OCI-LY1 (cell line): ENCODE measurements around the gene FREY1.

Experiments
- H2AFZ ChIP-seq: fragments of 200-600 bp; sonication (generic), shearing (Covaris generic); 2 replicates; pipeline ENCODE4 v1.6.0; 2014; ENCODE audit warnings: antibody characterized with exemption, mild to moderate bottlenecking, low read length
- H3F3A ChIP-seq: fragments of 200-600 bp; sonication (generic), shearing (Covaris generic); 2 replicates; pipeline ENCODE4 v1.6.0; 2014; ENCODE audit warnings: mild to moderate bottlenecking, antibody characterized with exemption, low read length, moderate library complexity; ENCODE audit not compliant: insufficient read depth
- H3K27ac ChIP-seq: fragments of 200-600 bp; sonication (generic); 2 replicates; pipeline ENCODE4 v1.5.1; 2014; ENCODE audit warnings: low read length, mixed run types, mild to moderate bottlenecking, low read depth; ENCODE audit not compliant: poor library complexity, severe bottlenecking
- H3K27me3 ChIP-seq: fragments of 200-600 bp; sonication (generic); 2 replicates; pipeline ENCODE4 v1.6.0; 2014; ENCODE audit warnings: antibody characterized with exemption, mild to moderate bottlenecking, low read length, moderate library complexity; ENCODE audit not compliant: insufficient read depth
- H3K36me3 ChIP-seq: fragments of 200-600 bp; sonication (generic); 2 replicates; pipeline ENCODE4 v1.6.1; 2014; ENCODE audit warnings: mild to moderate bottlenecking, antibody characterized with exemption, low read length, moderate library complexity, mixed read lengths; ENCODE audit not compliant: insufficient read depth
- H3K4me1 ChIP-seq: fragments of 200-600 bp; sonication (generic); 2 replicates; pipeline ENCODE4 v1.5.1; 2014; ENCODE audit warnings: mild to moderate bottlenecking, low read length, moderate library complexity; ENCODE audit not compliant: insufficient read depth, severe bottlenecking
- H3K4me2 ChIP-seq: fragments of 200-600 bp; sonication (generic), shearing (Covaris generic); 2 replicates; pipeline ENCODE4 v1.6.1; 2014; ENCODE audit warnings: low read length
- H3K4me3 ChIP-seq: fragments of 200-600 bp; sonication (generic); 2 replicates; pipeline ENCODE4 v1.5.1; 2014; ENCODE audit warnings: low read length, low read depth, mild to moderate bottlenecking, mixed read lengths; ENCODE audit not compliant: poor library complexity, severe bottlenecking
- H3K79me2 ChIP-seq: fragments of 200-600 bp; shearing (Covaris generic); 2 replicates; pipeline ENCODE4 v1.6.1; 2016; ENCODE audit warnings: mixed run types, low read length, mixed read lengths; ENCODE audit not compliant: insufficient read depth
- H3K9ac ChIP-seq: fragments of 200-600 bp; sonication (generic), shearing (Covaris generic); 2 replicates; pipeline ENCODE4 v1.6.1; 2014; ENCODE audit warnings: mild to moderate bottlenecking, low read length, mixed read lengths
- H3K9me2 ChIP-seq: fragments of 200-600 bp; sonication (generic), shearing (Covaris generic); 2 replicates; pipeline ENCODE4 v1.6.1; 2014; ENCODE audit warnings: low read depth, mild to moderate bottlenecking, low read length, mixed read lengths
- H3K9me3 ChIP-seq: fragments of 200-600 bp; shearing (Covaris generic); 2 replicates; pipeline ENCODE4 v1.6.1; 2014; ENCODE audit warnings: low read length, mixed read lengths
- H4K20me1 ChIP-seq: fragments of 200-600 bp; sonication (generic), shearing (Covaris generic); 2 replicates; pipeline ENCODE4 v1.6.0; 2016; ENCODE audit warnings: mild to moderate bottlenecking, low read length; ENCODE audit not compliant: insufficient read depth
- EZH2 ChIP-seq: fragments of 200-600 bp; sonication (generic), shearing (Covaris generic); IDR thresholded peaks from 2 replicates; pipeline ENCODE4 v1.8.0; 2017; ENCODE audit warnings: borderline replicate concordance, mixed run types, mild to moderate bottlenecking, antibody characterized with exemption, low read length, moderate library complexity, mixed read lengths
- TF ChIP-seq, protein P1 (sequence below): fragments of 200-600 bp; sonication (generic), shearing (Covaris generic); IDR thresholded peaks from 2 replicates; pipeline ENCODE4 v1.5.1; 2017; ENCODE audit warnings: mild to moderate bottlenecking, antibody characterized with exemption, low read length, moderate library complexity, mixed read lengths

FREY1 gene

DNA sequence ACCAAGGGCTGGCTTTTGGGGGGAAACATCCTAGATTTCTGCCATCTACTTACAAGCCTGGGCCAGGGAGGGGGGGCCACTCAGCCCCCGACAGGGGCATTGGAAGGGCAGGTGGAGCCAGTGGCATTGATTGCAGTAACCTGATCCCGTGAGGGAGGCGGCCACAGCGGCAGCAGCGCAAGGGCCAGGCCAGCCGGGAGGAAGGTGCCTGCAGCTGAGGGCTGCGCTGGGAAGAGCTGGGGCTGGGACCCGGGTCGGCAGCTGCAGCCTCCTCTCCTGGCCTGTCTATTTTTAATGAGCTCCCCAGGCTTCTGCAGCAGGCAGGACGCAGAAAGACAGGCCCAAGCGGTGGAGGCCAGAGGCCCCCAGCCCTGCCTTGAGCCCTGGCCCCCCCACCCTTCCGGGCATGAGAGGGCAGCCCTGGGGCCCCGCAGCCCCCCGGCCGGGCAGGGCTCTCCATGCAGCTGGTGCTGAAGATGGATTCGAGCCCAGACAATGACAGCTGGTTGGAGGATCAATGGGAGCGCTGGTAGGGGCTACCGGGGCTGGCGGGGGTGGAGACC lies 10.6 kb downstream of the FREY1 start:
- peaks cover 4% of the 10 kb centered on the region for H3K4me1 ChIP-seq
- no peak overlapping the region for H3K4me2 ChIP-seq
- no peak overlapping the region for H3K9ac ChIP-seq
- H3K9me2 ChIP-seq = no peaks in the 10 kb centered on the region
- no peak overlapping the region for H3K4me3 ChIP-seq
- H3K79me2 ChIP-seq = no peaks in the 10 kb centered on the region
- H3K9me3 ChIP-seq = no peaks in the 10 kb centered on the region
- TF ChIP-seq, protein P1, sequence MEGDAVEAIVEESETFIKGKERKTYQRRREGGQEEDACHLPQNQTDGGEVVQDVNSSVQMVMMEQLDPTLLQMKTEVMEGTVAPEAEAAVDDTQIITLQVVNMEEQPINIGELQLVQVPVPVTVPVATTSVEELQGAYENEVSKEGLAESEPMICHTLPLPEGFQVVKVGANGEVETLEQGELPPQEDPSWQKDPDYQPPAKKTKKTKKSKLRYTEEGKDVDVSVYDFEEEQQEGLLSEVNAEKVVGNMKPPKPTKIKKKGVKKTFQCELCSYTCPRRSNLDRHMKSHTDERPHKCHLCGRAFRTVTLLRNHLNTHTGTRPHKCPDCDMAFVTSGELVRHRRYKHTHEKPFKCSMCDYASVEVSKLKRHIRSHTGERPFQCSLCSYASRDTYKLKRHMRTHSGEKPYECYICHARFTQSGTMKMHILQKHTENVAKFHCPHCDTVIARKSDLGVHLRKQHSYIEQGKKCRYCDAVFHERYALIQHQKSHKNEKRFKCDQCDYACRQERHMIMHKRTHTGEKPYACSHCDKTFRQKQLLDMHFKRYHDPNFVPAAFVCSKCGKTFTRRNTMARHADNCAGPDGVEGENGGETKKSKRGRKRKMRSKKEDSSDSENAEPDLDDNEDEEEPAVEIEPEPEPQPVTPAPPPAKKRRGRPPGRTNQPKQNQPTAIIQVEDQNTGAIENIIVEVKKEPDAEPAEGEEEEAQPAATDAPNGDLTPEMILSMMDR = no peak
- TF ChIP-seq EZH2 = no peak
- H3F3A ChIP-seq = no peaks in the 10 kb centered on the region
- H3K27me3 ChIP-seq = peaks cover 4% of the 10 kb centered on the region; the same call in 1 of the 2 replicates
- H3K27ac ChIP-seq = no peak overlapping the region
- no peaks in the 10 kb centered on the region for H4K20me1 ChIP-seq
- H2AFZ ChIP-seq = no peak overlapping the region
- H3K36me3 ChIP-seq = no peaks in the 10 kb centered on the region

DNA sequence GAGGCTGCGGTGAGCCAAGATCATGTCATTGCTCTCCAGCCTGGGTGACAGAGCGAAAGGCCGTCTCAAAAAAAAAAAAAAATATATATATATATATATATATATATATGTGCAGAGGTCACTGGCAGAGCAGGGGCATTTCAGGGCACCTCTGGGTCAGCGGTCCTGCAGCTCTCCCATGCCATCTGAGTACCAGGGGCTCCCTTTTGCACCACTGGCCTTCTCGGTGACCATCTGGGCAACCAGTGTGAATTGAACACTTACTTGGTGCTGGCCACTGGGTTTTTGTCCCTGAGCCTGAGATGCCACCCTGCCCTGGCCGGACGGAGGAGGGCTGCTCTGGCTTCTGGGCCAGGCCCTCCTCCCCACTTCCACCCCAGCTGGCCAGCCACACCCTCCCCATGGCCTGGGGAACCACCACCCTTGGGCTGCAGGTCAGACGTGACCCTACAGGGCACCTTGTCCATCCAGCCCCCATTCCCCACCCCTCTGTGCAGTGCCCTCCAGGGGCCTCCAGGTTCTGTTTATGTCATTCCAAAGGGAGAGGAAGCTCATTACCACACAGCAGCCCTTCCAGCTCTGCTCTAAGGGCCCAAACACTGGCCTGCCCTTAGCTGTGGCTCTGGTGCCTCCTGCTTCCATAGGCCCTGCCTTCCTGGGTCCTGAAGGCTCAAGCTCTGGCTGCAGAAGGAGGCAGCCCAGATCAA lies 11.4 kb downstream of the FREY1 start:
- peaks cover 4% of the 10 kb centered on the region; the same call in 1 of the 2 replicates for H3K27me3 ChIP-seq
- no peak overlapping the region for H3K27ac ChIP-seq
- H4K20me1 ChIP-seq = no peaks in the 10 kb centered on the region
- H3K79me2 ChIP-seq = no peaks in the 10 kb centered on the region
- no peak overlapping the region for H3K4me3 ChIP-seq
- H2AFZ ChIP-seq = no peak overlapping the region
- H3K9me3 ChIP-seq = no peaks in the 10 kb centered on the region
- H3F3A ChIP-seq = no peaks in the 10 kb centered on the region
- H3K9ac ChIP-seq = no peak overlapping the region
- no peaks in the 10 kb centered on the region for H3K36me3 ChIP-seq
- no peak overlapping the region for H3K4me2 ChIP-seq
- H3K4me1 ChIP-seq = peaks cover 4% of the 10 kb centered on the region
- no peaks in the 10 kb centered on the region for H3K9me2 ChIP-seq
- TF ChIP-seq, protein P1 = no peak

DNA sequence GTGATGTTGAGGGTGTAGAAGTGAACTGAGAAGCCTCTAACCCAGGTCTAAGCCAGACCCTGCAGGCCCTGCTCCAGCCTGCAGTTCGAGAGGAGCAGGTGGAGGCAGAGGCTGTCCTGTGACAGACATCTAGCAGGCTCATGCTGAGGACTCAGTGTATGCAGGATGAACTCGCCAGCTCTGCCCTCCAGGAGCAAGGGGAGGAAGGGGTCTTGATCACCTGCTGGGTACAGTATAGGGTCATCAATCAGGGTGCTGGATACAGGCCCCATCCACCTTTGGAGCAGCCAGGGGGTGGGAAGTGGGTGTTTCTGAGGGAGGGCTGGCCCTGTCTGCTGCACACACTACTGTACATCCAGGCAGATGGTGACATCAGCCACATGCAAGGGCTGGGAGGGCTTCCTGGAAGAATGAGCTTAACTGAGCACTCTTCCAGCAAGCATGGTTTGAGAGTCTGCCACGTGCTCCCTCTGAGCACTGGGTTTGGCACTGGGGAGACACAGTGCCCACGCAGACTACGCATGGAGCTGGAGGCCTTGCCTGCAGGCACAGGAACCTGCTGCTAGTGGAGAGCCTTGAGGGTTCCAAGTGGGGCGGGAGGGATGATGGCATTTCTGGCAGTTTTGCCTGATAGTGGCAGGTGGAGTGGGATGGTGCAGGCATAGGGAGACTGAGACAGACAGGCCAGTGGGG lies 12.4 kb downstream of the FREY1 start:
- no peak overlapping the region for H3K9ac ChIP-seq
- H3K27ac ChIP-seq = no peak overlapping the region
- no peaks in the 10 kb centered on the region for H3K36me3 ChIP-seq
- no peaks in the 10 kb centered on the region for H3K79me2 ChIP-seq
- H4K20me1 ChIP-seq = no peaks in the 10 kb centered on the region
- no peaks in the 10 kb centered on the region for H3K9me2 ChIP-seq
- no peak for TF ChIP-seq EZH2
- TF ChIP-seq, protein P1 = no peak
- no peaks in the 10 kb centered on the region for H3K4me1 ChIP-seq
- peaks cover 4% of the 10 kb centered on the region; the same call in 1 of the 2 replicates for H3K27me3 ChIP-seq
- H3F3A ChIP-seq = no peaks in the 10 kb centered on the region
- no peaks in the 10 kb centered on the region for H3K9me3 ChIP-seq
- H2AFZ ChIP-seq = no peak overlapping the region
- H3K4me3 ChIP-seq = no peak overlapping the region
- no peak overlapping the region for H3K4me2 ChIP-seq
